Lower lobe of right lung (tissue), 2 donors: ENCODE data around the gene KIZ. TPM values are rescaled to one million over a fixed set of nuclear protein-coding genes. Genes with fewer than 3 reads are reported as not detected.

Source experiments
- ATAC-seq, 2 donors: fragments of 200-7000 bp; cut with Tn5 transposase; one replicate each; pipeline ENCODE4 v1.9.1; 2020 to 2022; ENCODE audit warnings: mild to moderate bottlenecking in 2 of 2, moderate library complexity in 2 of 2
- DNase-seq: peaks from one replicate; pipeline ENCODE4 v3.0.0-alpha.2; 2020
- H3K27ac ChIP-seq: fragments of 200-600 bp; one replicate; pipeline ENCODE4 v1.8.0; 2022
- H3K27me3 ChIP-seq: fragments of 200-600 bp; one replicate; pipeline ENCODE4 v1.8.0; 2022; ENCODE audit warnings: low read depth
- H3K36me3 ChIP-seq: fragments of 200-600 bp; one replicate; pipeline ENCODE4 v1.8.0; 2022; ENCODE audit warnings: mild to moderate bottlenecking
- H3K4me1 ChIP-seq: fragments of 200-600 bp; one replicate; pipeline ENCODE4 v1.8.0; 2022
- H3K4me3 ChIP-seq: fragments of 200-600 bp; one replicate; pipeline ENCODE4 v1.8.0; 2022; ENCODE audit warnings: mild to moderate bottlenecking
- H3K9me3 ChIP-seq: fragments of 200-600 bp; one replicate; pipeline ENCODE4 v1.8.0; 2022
- intact Hi-C: fragments of 100-400 bp; cut with DNase I; formaldehyde crosslinking; loops from one replicate; pipeline ENCODE4 v1.11.0; 2022
- total RNA-seq: library from RNA; stranded (reverse); fragmentation: NEBNext Ultra II Directional; extraction: Animal tissue kit (Norgen Biotek cat#: 25700); gene quantifications from one replicate; pipeline ENCODE4 v1.2.1, GENCODE V29; 2021
- TF ChIP-seq, protein P1 (sequence below): fragments of 200-600 bp; IDR thresholded peaks from one replicate; pipeline ENCODE4 v1.8.0; 2022; ENCODE audit warnings: antibody characterized with exemption, mild to moderate bottlenecking
- donor health status: DM: no; HTN: yes; CAD: no; lungs with severe emphysema.

Gene KIZ
- total RNA-seq, 1 donor from 2014 or later: 19.2 TPM

DNA sequence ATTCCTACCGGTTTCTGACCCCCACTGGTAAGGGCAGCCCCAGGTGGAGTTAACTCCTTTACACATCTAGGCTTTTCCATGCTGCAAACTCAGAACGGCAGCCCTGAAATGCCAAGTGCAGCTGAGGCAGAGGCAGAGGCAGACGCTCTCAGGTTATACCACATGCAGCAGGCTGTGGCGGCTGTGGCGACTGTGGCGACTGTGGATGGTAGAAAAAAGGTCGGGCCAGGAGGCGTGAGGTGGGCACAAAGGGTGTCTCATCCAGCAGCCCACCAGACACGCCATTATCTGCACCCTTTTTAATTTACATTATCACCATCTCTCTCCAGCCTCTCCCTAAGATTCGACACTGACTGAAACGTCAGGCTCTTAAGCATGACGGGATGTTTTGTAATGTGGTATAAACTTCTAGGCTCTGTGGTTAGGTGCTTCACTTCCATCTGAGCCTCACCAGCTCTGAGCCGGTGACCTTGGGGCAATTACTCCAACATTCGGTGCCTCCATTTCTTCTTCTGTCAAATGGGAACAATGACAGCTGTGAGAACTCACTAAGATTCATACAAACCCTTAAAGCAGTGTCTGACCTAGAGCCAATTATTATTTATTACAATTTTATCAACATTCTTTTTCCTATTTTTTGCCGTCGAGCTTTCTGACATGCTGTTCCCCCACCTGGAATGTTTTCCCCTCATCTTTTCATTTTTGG lies 8.2 kb downstream of the KIZ start:
- intact Hi-C loops: no loop called here
- peaks cover 38% of the 10 kb centered on the region for H3K36me3 ChIP-seq
- no peaks in the 10 kb centered on the region for H3K4me1 ChIP-seq
- H3K9me3 ChIP-seq: no peaks in the 10 kb centered on the region
- no peak overlapping the region for H3K27ac ChIP-seq
- no peaks in the 10 kb centered on the region for H3K27me3 ChIP-seq
- no peak for DNase-seq
- TF ChIP-seq, protein P1, sequence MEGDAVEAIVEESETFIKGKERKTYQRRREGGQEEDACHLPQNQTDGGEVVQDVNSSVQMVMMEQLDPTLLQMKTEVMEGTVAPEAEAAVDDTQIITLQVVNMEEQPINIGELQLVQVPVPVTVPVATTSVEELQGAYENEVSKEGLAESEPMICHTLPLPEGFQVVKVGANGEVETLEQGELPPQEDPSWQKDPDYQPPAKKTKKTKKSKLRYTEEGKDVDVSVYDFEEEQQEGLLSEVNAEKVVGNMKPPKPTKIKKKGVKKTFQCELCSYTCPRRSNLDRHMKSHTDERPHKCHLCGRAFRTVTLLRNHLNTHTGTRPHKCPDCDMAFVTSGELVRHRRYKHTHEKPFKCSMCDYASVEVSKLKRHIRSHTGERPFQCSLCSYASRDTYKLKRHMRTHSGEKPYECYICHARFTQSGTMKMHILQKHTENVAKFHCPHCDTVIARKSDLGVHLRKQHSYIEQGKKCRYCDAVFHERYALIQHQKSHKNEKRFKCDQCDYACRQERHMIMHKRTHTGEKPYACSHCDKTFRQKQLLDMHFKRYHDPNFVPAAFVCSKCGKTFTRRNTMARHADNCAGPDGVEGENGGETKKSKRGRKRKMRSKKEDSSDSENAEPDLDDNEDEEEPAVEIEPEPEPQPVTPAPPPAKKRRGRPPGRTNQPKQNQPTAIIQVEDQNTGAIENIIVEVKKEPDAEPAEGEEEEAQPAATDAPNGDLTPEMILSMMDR: no peak
- ATAC-seq: no peak
- H3K4me3 ChIP-seq: no peak overlapping the region

- Histone ChIP-seq H3K27ac (no peak overlapping the region), H3K9me3 (no peaks in the 10 kb centered on the region), H3K4me1 (no peaks in the 10 kb centered on the region), H3K36me3 (peaks cover 38% of the 10 kb centered on the region), H3K4me3 (no peak overlapping the region), H3K27me3 (no peaks in the 10 kb centered on the region)
- intact Hi-C loops: no loop called here
- DNase-seq (no peak), ATAC-seq (no peak)
- TF ChIP-seq, protein P1: no peak
Measured at GRCh38 chr20:21134883-21135493, 9.1 kb downstream of the KIZ start.

DNA sequence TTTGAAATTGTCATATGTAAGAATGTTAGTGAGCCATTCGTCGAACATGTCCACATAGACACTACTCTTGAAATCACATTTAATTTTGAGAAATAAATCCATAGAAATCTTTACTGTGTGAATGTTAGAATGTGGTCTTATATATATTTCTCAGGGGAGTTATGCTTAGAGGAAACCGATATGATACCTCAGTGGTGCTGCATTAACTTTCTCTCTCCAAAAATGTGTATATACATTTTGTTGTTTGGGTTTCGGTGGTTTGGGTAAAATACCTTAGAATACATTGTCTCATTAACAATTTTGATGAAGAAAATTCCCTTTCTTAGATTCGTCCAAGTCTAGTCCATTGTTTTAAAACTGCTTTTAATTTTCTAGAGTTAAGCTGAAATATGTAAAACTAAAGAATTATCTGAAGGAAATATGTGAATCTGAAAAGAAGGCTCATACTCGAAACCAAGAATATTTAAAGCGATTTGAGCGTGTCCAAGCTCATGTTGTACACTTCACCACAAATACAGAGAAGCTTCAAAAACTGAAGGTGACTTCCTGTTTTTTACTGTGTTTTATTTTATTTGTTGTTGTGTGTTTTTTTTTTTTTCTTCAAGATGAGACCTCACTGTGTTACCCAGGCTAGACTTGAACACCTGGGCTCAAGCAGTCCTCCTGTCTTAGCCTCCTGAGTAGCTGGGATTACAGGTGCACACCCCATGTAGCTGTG lies 10.3 kb downstream of the KIZ start:
- H3K36me3 ChIP-seq: peaks cover 33% of the 10 kb centered on the region

DNA sequence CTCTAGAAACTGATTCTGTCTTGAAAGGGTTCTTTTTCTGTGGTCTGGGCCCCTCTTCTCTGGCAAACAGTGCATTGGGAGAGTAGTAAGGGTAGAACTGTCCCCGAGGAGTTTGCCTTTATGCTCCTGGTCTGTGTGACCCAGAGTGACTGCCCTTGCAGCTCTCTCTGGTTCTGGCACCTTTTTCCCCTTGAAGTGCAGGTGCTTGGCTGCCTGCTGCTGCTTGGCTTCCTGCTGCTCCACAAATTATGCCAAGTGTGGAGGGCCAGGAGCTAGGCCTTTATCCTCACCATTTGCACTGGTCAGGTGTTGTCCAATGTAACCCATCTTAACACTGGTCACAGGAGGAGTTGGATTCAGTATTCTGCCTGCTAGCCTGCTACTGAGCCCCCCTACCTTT lies 11.2 kb downstream of the KIZ start:
- TF ChIP-seq, protein P1: no peak
- DNase-seq (no peak), ATAC-seq (no peak)
- Histone ChIP-seq H3K9me3 (no peaks in the 10 kb centered on the region), H3K4me1 (no peaks in the 10 kb centered on the region), H3K27ac (no peak overlapping the region), H3K4me3 (no peak overlapping the region), H3K27me3 (no peaks in the 10 kb centered on the region), H3K36me3 (peaks cover 29% of the 10 kb centered on the region)
- intact Hi-C loops: no loop called here

More for the DNA sequence above, 10.3 kb downstream of the KIZ start:
- intact Hi-C loops: no loop called here
- no peak for DNase-seq
- Histone ChIP-seq H3K4me1 (no peaks in the 10 kb centered on the region), H3K9me3 (no peaks in the 10 kb centered on the region), H3K4me3 (no peak overlapping the region), H3K27me3 (no peaks in the 10 kb centered on the region), H3K27ac (no peak overlapping the region)
- TF ChIP-seq, protein P1: no peak
- ATAC-seq: no peak

DNA sequence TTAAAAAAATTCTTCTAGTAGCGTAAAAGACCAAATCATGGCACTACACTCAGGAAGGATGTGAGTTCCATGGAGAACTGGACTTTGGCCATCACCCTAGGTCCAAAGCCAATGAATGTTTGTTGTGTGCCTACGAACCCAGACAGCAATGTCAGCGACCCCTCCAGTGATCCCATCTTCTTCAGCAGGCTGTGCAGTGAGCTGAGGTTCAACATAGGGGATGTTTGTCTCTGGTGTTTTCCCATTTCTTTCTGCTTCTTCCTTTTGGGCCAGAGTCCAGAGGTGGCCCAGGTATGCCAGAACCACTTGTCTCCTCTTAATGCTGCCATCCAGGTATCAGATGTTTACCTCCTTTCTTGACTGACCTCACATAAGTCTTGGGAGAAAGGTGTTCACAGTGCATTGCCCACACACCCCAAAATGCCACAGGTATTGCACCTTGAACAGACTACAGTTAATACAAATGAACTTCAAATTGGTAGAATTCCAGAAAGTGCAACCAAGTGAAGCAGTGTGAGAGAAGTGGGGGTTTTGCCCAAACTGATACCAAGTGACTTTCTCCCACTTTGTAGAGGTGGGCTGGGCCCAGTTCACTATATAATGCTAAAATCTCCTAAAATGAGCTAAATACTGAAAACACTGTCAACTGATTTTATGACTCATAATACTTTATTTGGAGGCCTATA lies 14.1 kb downstream of the KIZ start:
- TF ChIP-seq, protein P1: no peak
- Histone ChIP-seq H3K27me3 (no peaks in the 10 kb centered on the region), H3K4me1 (no peaks in the 10 kb centered on the region), H3K9me3 (no peaks in the 10 kb centered on the region), H3K27ac (no peak overlapping the region), H3K4me3 (no peak overlapping the region), H3K36me3 (peaks cover 14% of the 10 kb centered on the region)
- DNase-seq (no peak), ATAC-seq (no peak)
- intact Hi-C loops: no loop called here
